Activated CD8-positive, alpha-beta memory T cell treated with anti-CD3 and anti-CD28 coated beads for 1 hour (primary cell): Measurements from ENCODE around the gene TNFAIP1.
A peak's percentile ranks its signal among the peaks of the same experiment; 100 is the strongest.

ENCODE experiments used
- DNase-seq, 2 donors: peaks; one replicate each; pipeline ENCODE4 v3.0.0-alpha.2; 2020; ENCODE audit warnings: low read depth in 1 of 2; ENCODE audit errors: extremely low read depth in 1 of 2

TNFAIP1 gene

GRCh38 chr17:28344011-28344410 is 8.4 kb downstream of the TNFAIP1 start:
- DNase-seq, result no peak

- DNase-seq, result no peak
Measured at GRCh38 chr17:28344435-28344901, 8.9 kb downstream of the TNFAIP1 start.

GRCh38 chr17:28345419-28346198 is 10.0 kb downstream of the TNFAIP1 start:
- DNase-seq, result no peak

DNA sequence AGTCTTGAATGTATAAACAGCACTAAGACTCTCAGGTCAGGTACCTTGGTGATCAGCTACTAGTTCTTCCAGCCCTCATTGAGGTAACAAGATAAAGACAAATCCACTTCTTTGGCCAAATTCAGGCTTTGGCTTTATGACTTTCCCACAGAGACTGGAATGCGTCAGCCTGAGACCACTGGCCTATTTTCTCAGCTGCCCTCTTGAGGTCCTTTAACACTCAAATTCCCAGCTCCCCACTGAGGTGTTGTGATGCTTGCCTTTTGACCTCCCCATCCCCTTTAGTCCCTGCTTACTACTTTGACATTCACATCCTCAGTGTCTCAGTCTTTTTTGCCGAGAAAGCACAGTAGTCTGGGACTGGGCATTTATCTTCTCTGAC is 10.6 kb downstream of the TNFAIP1 start:
- no peak for DNase-seq

GRCh38 chr17:28346746-28347246 is 11.2 kb downstream of the TNFAIP1 start:
- DNase-seq, result no peak

- DNase-seq, result no peak
Measured at GRCh38 chr17:28347261-28347891, 11.8 kb downstream of the TNFAIP1 start.

DNA sequence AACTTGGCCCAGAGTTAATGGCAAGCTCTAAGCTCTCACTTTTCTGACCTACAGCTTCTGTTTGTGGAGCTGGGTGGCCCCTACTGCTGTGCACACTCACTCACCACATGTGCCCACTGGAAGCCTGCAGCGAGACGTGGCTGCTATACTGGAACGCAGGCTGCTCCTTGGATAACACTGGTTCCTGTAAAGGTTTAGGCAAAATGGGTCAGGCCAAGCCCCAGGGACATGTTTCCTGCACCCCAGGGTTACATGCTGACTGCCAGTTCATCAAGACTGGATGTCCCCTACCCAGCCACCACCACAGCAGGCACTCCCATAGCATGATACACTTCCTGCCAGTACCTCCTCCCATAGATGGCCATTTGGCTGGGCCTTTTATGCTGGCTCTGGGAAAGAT is 13.4 kb downstream of the TNFAIP1 start:
- no peak for DNase-seq

DNA sequence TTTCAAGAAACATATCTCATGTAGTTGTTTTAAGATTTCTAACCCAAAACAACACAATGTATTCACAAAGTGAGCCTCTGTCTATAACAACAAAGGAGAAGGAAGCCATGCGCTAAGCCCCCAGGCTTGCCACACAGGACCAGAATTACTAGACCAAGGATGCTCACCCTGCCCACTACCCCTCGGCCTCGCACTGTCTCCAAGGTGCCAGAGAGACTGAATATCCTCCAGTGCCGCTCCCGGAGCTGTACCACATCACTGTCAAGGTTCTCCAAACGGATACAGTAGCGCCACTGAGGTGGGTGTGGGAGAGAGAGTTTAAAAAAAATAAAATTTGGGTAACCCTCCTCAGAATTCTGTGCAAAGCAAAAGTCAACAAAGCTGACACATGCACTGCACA is 14.7 kb downstream of the TNFAIP1 start:
- DNase-seq, result no peak

DNA sequence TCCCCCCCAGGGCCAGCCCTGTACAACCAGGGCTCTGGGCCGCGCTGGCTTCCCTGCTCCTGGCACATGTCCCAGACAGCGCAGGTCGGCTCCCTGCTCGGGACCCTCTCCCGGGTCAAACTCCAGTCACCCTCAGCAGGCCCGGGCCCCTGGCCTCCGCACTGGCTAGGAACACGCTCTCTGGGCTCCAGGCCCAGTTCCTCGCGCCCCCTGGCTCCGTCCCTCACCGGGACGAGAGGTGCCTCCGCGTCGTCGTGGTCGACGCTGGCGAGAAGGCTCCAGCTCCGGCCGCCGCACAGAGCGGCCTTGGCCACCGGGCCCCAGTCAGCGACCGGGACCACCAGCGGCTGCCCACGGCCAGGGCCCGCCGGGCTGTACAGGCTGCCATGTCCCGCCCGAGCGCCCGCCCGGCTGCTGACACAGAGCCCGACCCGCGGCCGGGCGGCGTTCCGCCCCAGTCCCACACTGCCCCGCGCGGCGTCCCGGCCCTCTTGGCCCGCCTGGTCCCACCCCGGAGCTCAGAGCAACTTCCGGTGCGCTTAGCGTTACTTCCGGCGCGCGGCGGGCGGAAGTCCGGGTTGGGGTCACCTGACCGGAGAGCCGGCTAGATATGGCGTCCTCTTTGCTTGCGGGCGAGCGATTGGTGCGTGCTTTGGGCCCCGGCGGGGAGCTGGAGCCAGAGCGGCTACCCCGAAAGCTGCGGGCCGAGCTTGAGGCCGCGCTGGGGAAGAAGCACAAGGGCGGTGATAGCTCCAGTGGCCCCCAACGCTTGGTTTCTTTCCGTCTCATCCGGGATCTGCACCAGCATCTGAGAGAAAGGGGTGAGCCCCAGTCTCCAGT is 21.7 kb downstream of the TNFAIP1 start, which contains the start of gene POLDIP2:
Gene POLDIP2 (minus strand): TSS at position 467 of the 840 bp plus-strand sequence. CDS start 79 bp downstream, at position 388.
- peak; percentile 87 to 94 for DNase-seq

GRCh38 chr17:28357901-28358197 is 22.3 kb downstream of the TNFAIP1 start:
- DNase-seq, result no peak

- no peak for DNase-seq
Measured at GRCh38 chr17:28363186-28363585, 27.6 kb downstream of the TNFAIP1 start.

DNA sequence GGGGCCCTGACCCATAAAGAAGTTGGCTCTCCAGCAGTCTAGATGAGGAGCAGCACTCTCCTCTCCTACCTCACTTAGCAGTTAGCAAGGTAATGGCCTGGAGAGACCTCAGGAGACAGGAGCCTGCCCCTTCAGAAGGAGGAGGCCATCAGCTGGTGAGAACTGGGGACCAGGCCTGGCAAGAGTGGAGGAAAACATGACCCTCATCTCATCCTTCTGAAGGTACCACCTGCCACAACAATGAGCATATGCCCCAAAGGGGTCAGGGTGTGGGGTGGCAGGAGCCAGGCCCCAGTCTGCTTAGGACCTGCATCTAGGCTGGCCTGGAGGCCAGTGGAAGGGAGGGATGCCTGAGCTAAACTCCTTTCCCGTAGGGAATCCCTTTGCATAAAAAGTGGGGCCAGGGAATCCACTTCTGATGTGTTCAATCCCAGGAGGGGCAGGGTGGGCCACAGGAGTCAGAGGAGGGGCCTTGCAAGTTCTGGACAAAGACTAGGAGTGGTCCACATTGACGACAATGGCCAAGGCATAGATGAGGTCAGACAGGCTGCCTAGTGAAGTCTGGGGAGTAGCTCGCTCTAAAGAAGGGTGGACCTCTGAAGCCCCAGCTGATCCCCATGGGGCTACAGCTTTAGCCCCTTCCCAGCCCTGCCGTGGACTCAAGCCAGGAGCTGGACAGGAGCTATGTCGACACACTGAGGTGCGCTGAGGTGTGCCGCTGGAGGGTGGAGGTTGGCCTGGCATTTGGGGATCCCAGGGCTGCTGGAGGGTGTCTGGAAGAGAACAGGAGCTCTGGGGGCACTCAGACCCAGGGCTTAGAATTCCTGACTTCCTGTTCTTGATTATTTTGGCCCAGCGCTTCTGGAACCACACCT is 28.5 kb downstream of the TNFAIP1 start:
- DNase-seq, result no peak

- no peak for DNase-seq
Measured at GRCh38 chr17:28364665-28365363, 29.3 kb downstream of the TNFAIP1 start, which contains the start of gene SEBOX. Gene SEBOX (minus strand): TSS chr17:28365199. CDS start chr17:28365151, 48 bp downstream.

- no peak for DNase-seq
Measured at GRCh38 chr17:28365487-28365886, 29.9 kb downstream of the TNFAIP1 start.

DNA sequence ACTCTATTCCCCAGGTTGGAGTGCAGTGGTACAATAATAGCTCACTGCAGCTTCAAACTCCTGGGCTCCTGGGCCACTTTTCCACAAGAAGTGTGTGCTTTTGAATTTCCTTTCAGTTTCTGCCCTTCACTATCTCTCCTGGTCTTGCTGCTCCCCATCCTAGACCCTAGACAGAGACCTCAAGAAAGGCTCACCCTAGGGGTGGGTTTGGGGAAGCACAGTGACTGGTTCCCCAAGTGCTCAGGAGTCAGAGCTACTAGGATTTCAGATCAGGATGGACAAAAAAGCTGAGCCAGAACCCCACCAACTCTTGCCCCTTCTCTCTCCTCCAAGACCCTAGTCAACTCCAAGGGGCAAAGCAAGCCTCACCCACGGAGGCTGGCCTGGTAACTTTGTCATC is 31.0 kb downstream of the TNFAIP1 start:
- DNase-seq, result no peak

DNA sequence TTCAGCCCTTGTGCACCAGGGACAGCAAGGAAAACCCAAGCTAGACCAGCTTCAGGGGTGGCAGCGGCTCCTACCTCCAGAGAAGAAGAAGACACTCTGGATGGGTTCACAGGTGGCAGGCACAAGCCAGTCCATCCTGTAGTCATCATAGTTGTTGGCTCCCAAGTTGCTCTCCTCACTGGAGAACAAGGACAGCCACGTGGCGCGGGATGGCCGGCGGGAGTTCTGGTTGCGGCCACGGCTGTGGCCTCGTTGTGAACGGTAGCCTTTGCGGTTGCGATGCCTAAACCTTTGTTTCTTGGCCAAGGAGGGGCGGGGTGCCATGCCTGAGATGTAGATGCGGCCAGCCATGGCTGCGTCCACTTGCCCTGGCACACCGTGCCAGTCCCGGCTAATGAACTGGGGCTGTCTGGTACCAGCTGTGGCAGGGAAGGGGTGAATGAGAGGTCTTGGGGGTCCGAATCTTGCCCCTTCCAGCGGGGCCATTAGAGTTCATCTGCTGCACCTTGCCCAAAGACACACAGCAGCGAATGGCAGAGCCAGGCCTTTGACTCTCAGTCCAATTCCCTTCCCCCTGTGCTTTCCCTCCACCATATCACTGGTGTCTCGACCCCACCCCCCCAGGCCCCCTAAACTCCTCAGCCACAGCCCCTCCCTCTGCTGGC is 32.2 kb downstream of the TNFAIP1 start:
- no peak for DNase-seq

DNA sequence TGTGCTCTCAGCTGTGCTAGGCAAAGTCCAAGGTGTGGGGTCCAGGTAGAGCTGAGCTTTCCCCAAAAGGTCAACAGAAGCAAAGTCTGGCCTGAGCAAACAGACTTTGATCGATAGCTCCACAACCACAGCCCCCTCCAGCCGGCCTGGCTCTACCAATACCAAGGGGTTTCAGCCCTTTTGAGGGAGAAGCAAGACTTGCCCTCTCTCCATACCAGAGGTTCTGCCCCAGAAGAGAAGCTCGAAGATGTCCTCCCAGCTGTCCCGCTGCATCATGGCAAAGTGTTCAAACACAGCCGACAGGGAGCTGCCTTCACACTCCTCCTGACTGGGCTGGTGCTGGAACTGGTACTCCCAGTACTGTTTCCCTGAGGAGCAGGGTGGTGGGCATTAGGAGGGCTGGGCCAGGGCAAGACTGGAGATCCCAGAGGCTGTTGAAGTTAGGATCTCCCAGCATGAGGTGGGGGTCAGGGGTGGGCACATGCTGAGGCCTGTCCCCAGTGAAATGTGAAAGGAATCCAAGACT is 32.8 kb downstream of the TNFAIP1 start:
- no peak for DNase-seq

DNA sequence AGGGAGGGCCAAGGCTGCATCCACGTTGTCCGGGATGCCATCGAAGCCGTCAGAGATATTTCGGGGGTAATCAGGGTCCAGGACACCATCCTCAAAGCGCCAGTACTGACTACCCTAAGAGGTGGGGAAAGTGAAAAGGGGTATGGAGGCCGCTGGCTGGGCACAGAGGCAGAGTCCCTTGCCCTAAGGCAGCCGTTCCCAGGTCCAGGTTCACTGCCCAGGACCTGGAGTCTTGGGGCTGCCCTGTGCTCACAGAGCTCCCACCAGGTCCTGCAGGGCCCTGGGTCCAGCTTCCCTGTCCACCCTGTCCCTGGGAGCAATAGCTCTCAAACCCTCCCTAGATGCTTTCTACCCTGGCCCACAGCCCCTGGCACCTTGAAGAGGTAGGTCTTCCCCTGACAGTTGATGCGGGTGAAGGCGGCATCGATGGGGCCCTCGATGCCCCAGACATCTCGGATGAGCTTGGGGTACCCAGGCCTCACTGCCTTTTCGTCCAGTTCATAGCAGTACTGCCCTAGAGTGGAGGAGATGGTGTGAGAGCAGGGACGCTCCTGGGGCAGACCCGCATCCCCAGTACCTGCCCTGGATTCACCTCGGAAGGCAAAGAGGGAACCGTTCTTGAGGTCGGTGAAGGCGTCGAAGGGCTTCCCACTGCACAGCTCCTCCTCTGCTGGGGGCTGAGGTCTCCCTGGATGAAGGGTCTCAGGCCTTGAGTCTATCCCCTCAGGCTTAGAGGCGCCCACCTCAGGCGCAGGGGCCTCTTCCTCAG is 33.5 kb downstream of the TNFAIP1 start:
- DNase-seq, result no peak
